Psoas muscle (tissue), 8 donors: Measurements from ENCODE around the gene FAM163B. TPM values are rescaled to one million over a fixed set of nuclear protein-coding genes. Genes with fewer than 3 reads are reported as not detected.

Experiments
- ATAC-seq, 4 donors: fragments of 200-7000 bp; cut with Tn5 transposase; one replicate each; pipeline ENCODE4 v1.9.1; 2020; ENCODE audit warnings: moderate library complexity in 3 of 4, mild to moderate bottlenecking in 2 of 4
- DNase-seq, 2 donors: peaks; one replicate each; pipeline ENCODE4 v3.0.0-alpha.2; 2020
- H3K27ac ChIP-seq: fragments of 200-600 bp; one replicate; pipeline ENCODE4 v1.8.0; 2022
- H3K27me3 ChIP-seq, 3 donors: fragments of 200-600 bp in 1 of 3; one replicate each; pipeline versions ENCODE4 v1.6.1 to v1.8.0; 2013 to 2022; ENCODE audit warnings: low read length in 2 of 3, mild to moderate bottlenecking in 2 of 3, moderate library complexity in 1 of 3; ENCODE audit not compliant: insufficient read depth in 3 of 3
- H3K36me3 ChIP-seq, 2 donors: fragments of 200-600 bp in 1 of 2; one replicate each; pipeline versions ENCODE4 v1.6.1 to v1.8.0; 2013 to 2022; ENCODE audit warnings: low read depth in 1 of 2, mild to moderate bottlenecking in 1 of 2, moderate library complexity in 1 of 2; ENCODE audit not compliant: insufficient read depth in 1 of 2
- H3K4me1 ChIP-seq: fragments of 200-600 bp; one replicate; pipeline ENCODE4 v1.8.0; 2022
- H3K4me3 ChIP-seq: fragments of 200-600 bp; one replicate; pipeline ENCODE4 v1.8.0; 2022; ENCODE audit warnings: mild to moderate bottlenecking
- H3K9me3 ChIP-seq: fragments of 200-600 bp; one replicate; pipeline ENCODE4 v1.8.0; 2022
- CTCF ChIP-seq: fragments of 200-600 bp; IDR thresholded peaks from one replicate; pipeline ENCODE4 v1.8.0; 2022; ENCODE audit warnings: antibody characterized with exemption
- WGBS, 3 donors: extraction: QIAGEN DNeasy Blood & Tissue Kit; methylation state at CpG; one replicate each; pipeline versions ENCODE4 v1.1.6 to v1.1.7; 2013; 5-methylcytosine and 5-hydroxymethylcytosine counted together
- intact Hi-C, 2 donors: fragments of 100-400 bp; cut with DNase I; formaldehyde crosslinking; loops; one replicate each; pipeline versions ENCODE4 v1.11.0 to v1.14.2; 2022
- polyA plus RNA-seq, 3 donors: library from polyadenylated mRNA; stranded (reverse); fragments of 200-250 nt; gene quantifications; one replicate each; pipeline ENCODE4 v1.2.3, GENCODE V29; 2013
- total RNA-seq, 4 donors: library from RNA; stranded (reverse); fragmentation: NEBNext Ultra II Directional in 2 of 4; extraction: Animal tissue kit (Norgen Biotek cat#: 25700) in 2 of 4; gene quantifications; one replicate each; pipeline versions ENCODE4 v1.2.1 to v1.2.4, GENCODE V29; 2021 to 2023
- donor health status: healthy with polysubstance abuse.
- donor health status: DM: no; HTN: no; CAD: no; lungs with moderate emphysema.
- donor health status: Bipolar disorder and iron deficiency.
- donor health status: healthy.
- donor health status: DM: yes; HTN: yes; CAD: no.
- donor health status: DM: no; HTN: no; CAD: no.
- donor health status: DM: no; HTN: no; CAD: no.
- donor health status: DM: yes; HTN: yes; CAD: no.

Gene FAM163B
- total and polyA plus RNA-seq, 7 donors = not detected

GRCh38 chr9:133560311-133560710, 48.9 kb downstream of the FAM163B start:
- ATAC-seq = no peak
- intact Hi-C loops = no loop called here
- DNase-seq = no peak
- Histone ChIP-seq H3K9me3 (no peaks in the 10 kb centered on the region), H3K27me3 (peaks cover 0 to 32% (median 3%) of the 10 kb centered on the region in 3 donors), H3K4me3 (no peak overlapping the region), H3K4me1 (peaks cover 9% of the 10 kb centered on the region), H3K27ac (no peak overlapping the region), H3K36me3 (no peaks in the 10 kb centered on the region)
- 62 to 70% (median 64%) methylated on average over 15 of the region's 15 CpGs for WGBS, 3 donors
- TF ChIP-seq CTCF = no peak

GRCh38 chr9:133558191-133559126, 50.7 kb downstream of the FAM163B start:
- TF ChIP-seq CTCF = no peak
- peaks cover 0 to 30% (median 3%) of the 10 kb centered on the region in 3 donors for H3K27me3 ChIP-seq
- H3K36me3 ChIP-seq = no peaks in the 10 kb centered on the region
- H3K9me3 ChIP-seq = no peaks in the 10 kb centered on the region
- intact Hi-C loops = no loop called here
- DNase-seq = no peak
- WGBS, 3 donors = 29 to 35% (median 33%) methylated on average over 31 of the region's 31 CpGs
- peaks cover 9% of the 10 kb centered on the region for H3K4me1 ChIP-seq
- peak overlapping the region; percentile 23 for H3K27ac ChIP-seq
- peak; percentile 67 to 74 (median 70) for ATAC-seq
- H3K4me3 ChIP-seq = peak overlapping the region; percentile 0

- WGBS, 3 donors = 92 to 96% (median 93%) methylated on average over 9 of the region's 9 CpGs
- no peaks in the 10 kb centered on the region for H3K36me3 ChIP-seq
- no peak overlapping the region for H3K4me3 ChIP-seq
- intact Hi-C loops = no loop called here
- DNase-seq (no peak), ATAC-seq (no peak)
- H3K9me3 ChIP-seq = no peaks in the 10 kb centered on the region
- peaks cover 0 to 30% (median 3%) of the 10 kb centered on the region in 3 donors for H3K27me3 ChIP-seq
- no peak for TF ChIP-seq CTCF
- H3K27ac ChIP-seq = no peak overlapping the region
- H3K4me1 ChIP-seq = peaks cover 9% of the 10 kb centered on the region
Measured at GRCh38 chr9:133557581-133557980, 51.6 kb downstream of the FAM163B start.

GRCh38 chr9:133556354-133556753, 52.8 kb downstream of the FAM163B start:
- no peak for DNase-seq
- WGBS, 3 donors = 87 to 93% (median 90%) methylated on average over 5 of the region's 5 CpGs
- Histone ChIP-seq H3K4me1 (peaks cover 9% of the 10 kb centered on the region), H3K4me3 (no peak overlapping the region), H3K27me3 (peaks cover 0 to 24% (median 5%) of the 10 kb centered on the region in 3 donors), H3K36me3 (no peaks in the 10 kb centered on the region), H3K27ac (no peak overlapping the region), H3K9me3 (no peaks in the 10 kb centered on the region)
- ATAC-seq = no peak
- no peak for TF ChIP-seq CTCF
- intact Hi-C loops = no loop called here
